ENCODE data around the gene SYNPR. TPM values are rescaled to one million over a fixed set of nuclear protein-coding genes. Genes with fewer than 3 reads are reported as not detected.

The SYNPR gene
- total RNA-seq, 1 experiment from 2014 or later: 0.17 TPM

DNA sequence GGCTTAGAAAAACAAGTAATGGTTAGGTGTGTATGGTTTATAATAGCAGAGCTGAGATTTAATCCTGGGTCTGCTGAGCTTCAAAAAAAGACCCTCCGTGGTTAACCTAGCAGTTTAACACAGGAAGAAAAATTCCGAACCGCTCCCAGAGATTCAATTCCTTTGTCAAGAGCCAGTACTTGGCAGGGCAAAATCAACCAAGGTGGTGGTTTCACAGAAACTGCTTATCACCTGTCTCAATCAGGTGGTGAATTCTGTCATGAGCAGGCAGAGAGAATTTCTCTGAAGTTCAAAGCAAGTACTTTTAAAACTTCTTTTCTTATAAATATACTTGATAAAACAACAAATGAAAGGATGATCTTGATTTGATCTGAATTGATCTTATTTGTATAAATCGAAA, 17.2 kb downstream of the SYNPR start:
- peaks cover 5% of the 10 kb centered on the region for H3K9me3 ChIP-seq (ENCODE audit: control insufficient read depth, low read depth, low read length)
- Mint-ChIP-seq H3K9me3 (peaks cover 3 to 10% of the 10 kb centered on the region in 2 experiments; a peak in 4 of 5 replicates), H3K27ac (no peak overlapping the region), H3K4me3 (no peak overlapping the region), H3K4me1 (peaks cover 0 to 2% of the 10 kb centered on the region in 2 experiments; a peak in 2 of 4 replicates), H3K27me3 (ENCODE audit: low read depth) (no peaks in the 10 kb centered on the region), H3K36me3 (ENCODE audit: insufficient read depth in 1 of 3, low read depth in 3 of 3) (peaks cover 4 to 10% (median 7%) of the 10 kb centered on the region in 3 experiments; a peak in 6 of 7 replicates)
- no peak overlapping the region for H2BK12ac ChIP-seq (ENCODE audit: insufficient read length, low read depth, low read length)
- H2BK5ac ChIP-seq (ENCODE audit: insufficient read length, low read length): no peak overlapping the region
- H3K4ac ChIP-seq (ENCODE audit: low read depth, low read length): no peak overlapping the region
- TF ChIP-seq, protein P1, sequence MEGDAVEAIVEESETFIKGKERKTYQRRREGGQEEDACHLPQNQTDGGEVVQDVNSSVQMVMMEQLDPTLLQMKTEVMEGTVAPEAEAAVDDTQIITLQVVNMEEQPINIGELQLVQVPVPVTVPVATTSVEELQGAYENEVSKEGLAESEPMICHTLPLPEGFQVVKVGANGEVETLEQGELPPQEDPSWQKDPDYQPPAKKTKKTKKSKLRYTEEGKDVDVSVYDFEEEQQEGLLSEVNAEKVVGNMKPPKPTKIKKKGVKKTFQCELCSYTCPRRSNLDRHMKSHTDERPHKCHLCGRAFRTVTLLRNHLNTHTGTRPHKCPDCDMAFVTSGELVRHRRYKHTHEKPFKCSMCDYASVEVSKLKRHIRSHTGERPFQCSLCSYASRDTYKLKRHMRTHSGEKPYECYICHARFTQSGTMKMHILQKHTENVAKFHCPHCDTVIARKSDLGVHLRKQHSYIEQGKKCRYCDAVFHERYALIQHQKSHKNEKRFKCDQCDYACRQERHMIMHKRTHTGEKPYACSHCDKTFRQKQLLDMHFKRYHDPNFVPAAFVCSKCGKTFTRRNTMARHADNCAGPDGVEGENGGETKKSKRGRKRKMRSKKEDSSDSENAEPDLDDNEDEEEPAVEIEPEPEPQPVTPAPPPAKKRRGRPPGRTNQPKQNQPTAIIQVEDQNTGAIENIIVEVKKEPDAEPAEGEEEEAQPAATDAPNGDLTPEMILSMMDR (conservative IDR thresholded peaks at IDR 0.05): no peak
- no peaks in the 10 kb centered on the region for H3K79me2 ChIP-seq (ENCODE audit: insufficient read depth, low read length)
- H3K27ac ChIP-seq (ENCODE audit: insufficient read length, low read depth, low read length): no peak overlapping the region
- no peak overlapping the region for H2BK120ac ChIP-seq (ENCODE audit: low read depth, low read length, poor library complexity, severe bottlenecking)
- no peak overlapping the region for H3K9ac ChIP-seq (ENCODE audit: extremely low read depth, insufficient read length, low read length)
- H4K20me1 ChIP-seq (ENCODE audit: control insufficient read depth, insufficient read depth, insufficient read length): no peaks in the 10 kb centered on the region
- H3K79me1 ChIP-seq (ENCODE audit: insufficient read depth, low read depth, low read length, poor library complexity, severe bottlenecking): no peaks in the 10 kb centered on the region
- no CpG with 5 or more reads among the region's 4 CpGs for WGBS (ENCODE audit: extremely low coverage, insufficient read length, low lambda C conversion rate)
- DNase-seq: no peak
- H3K14ac ChIP-seq (ENCODE audit: insufficient read depth, low read length): no peak overlapping the region
- no peak overlapping the region for H4K8ac ChIP-seq (replicated peaks; ENCODE audit: insufficient read length, low read depth, low read length)
- H3K27me3 ChIP-seq (ENCODE audit: insufficient read depth, low read length): no peaks in the 10 kb centered on the region
- H2AFZ ChIP-seq (ENCODE audit: low read length): no peak overlapping the region
- H4K91ac ChIP-seq (ENCODE audit: insufficient read length, low read depth, low read length): no peak overlapping the region
- H2AK5ac ChIP-seq (ENCODE audit: insufficient read length, low read length): no peak overlapping the region
- no peaks in the 10 kb centered on the region for H3K23me2 ChIP-seq (ENCODE audit: insufficient read length, low read depth, low read length, poor library complexity, severe bottlenecking)
- no peak overlapping the region for H3K56ac ChIP-seq (ENCODE audit: insufficient read length, low read depth, low read length)
- no peak overlapping the region for H4K5ac ChIP-seq (ENCODE audit: insufficient read length, low read depth, low read length)
- H2BK20ac ChIP-seq (ENCODE audit: low read depth, low read length, poor library complexity, severe bottlenecking): no peak overlapping the region
- H3T11ph ChIP-seq (ENCODE audit: low read length): no peak overlapping the region
- no peak overlapping the region for H3K23ac ChIP-seq (ENCODE audit: insufficient read length, low read depth, low read length)
- no peak overlapping the region for H2BK15ac ChIP-seq (ENCODE audit: low read depth, low read length)
- H3K4me2 ChIP-seq (ENCODE audit: insufficient read depth, insufficient read length, low read length): no peak overlapping the region
- no peaks in the 10 kb centered on the region for H3K4me1 ChIP-seq (ENCODE audit: insufficient read depth, low read length)
- H3K18ac ChIP-seq (ENCODE audit: insufficient read length, low read depth, low read length): no peak overlapping the region

All from H9 (cell line).